NOMO-1 (cell line): ENCODE results near the gene TPSAB1.
"Not testable (repeated sequence)": the region's sequence is repeated elsewhere in the genome, so short reads cannot be mapped to it uniquely, and the experiment has no call there.

Source experiments
- DNase-seq, 2 experiments: peaks; one replicate each; lab custom pipeline; 2025; ENCODE audit not compliant: unreplicated experiment in 2 of 2; lab: John Stamatoyannopoulos, UW

TPSAB1 gene

DNA sequence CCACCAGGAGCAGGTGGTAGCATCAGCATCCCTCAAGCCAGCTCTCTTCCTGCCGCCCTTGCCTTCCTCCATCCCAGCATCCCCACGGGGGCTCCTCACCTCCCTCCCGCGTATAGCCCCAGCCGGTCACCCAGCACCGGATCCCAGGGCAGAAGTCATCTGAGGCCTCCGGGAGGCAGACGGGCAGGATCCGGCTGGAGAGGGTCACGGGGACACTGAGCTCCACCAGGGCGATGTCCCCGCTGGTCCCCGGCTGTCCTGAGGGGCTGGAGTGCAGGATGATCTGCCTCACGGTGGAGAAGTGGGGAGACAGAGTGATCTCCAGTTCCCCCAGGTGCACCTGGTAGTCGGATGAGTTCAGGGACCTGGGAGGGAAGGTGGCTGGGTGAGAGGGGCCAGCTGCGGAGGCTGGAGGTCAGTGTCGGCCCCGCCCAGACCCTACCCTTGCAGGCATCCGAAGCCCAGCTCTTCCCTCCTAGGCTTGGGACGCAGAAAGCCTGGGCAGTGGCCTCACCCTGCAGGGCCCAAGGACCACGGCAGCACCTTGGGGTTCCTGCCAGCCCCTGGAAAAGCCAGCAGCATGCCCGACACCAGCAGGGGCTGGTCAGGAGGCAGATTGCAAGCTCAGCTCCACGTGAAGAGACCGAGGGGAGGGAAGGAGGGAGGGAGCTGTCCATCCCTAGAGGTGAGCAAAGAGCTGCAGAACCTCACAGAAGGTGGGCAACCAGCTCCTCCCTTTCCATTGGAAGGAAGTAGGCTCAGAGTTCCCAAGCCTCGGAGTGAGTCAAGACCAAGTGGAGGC is 17.8 kb upstream of the TPSAB1 start:
- no peak for DNase-seq

DNA sequence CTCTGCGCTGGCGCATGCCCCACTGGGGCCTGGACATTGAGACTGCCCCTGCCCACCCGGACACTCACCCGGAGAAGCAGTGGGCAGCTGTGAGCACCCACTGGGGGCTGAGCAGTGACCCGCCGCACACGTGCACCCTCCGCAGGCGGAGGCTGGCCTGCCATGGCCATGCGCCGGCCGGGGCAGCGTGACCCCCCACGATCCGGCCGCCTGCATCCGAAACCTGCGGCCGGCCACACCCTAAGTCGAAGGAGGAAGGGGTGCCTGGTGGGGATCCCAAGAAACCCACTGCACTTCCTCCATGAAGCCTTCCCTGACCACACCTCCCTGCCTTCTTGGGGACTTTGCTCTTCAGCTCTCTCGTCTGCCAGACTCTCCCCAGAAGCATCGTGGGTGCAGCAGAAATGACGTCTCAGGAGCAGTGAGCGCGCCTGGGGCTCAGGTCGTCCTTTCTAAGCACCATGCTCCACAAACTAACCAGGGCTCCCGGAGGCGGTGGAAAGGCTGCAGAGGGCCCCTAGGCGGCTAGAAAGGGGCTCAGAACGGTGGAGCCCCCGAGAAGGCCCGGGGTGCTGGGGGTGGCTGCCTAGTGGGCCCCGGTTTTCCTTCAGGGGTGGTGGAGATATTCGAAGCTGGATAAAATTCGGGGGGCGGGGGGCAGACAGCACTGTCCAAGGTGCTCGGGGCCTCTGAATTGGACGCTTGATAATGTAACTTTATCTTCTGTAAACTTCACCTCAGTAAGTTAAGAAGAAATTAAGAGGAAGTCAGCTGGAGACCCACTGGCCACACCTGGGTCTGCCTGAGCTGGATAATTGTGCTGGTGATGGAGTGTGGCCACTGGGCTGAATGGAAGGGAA is 16.9 kb upstream of the TPSAB1 start:
- no peak for DNase-seq

DNA sequence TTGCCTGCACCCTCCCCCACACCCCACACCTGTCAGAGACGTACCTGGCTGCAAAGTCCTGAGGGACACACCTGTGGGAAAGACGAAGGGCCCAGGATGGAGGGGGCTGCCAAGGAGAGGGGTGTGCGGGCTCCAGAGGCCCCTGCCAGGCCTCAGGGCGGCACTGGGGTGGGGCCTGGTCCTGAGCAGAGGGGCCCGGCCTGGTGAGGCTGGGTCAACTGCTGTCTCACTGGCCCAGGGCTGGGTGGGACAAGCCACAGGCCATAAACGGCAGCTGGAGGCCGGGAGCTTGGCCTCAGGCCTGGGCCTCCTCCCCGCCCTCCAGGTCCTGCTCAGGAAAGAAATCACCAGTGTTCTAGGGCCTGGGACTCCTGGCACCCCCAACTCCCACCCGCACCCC is 15.9 kb upstream of the TPSAB1 start:
- no peak for DNase-seq

DNA sequence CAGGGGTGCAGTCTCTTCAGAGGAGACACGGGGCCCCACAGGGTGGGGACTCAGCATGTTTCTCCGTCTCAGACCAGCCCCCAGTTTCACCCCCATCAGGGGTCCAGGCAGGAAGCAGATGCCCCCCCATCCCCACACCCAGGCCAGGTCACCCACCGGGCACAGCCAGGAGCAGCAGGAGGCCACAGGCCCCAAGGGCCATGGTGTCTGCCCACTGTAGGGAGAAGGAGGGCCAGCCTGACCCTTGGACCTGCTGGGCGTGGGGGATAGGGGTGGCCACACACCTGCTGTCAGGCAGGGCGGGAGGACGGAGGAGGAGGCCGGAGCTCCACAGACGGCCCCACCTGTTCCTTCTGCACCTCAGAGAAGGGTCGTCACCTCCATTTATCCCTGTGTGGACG is 15.5 kb upstream of the TPSAB1 start, which contains the start of gene TPSG1:
TPSG1 (minus strand) TSS at position 218 of the 401 bp plus-strand sequence; CDS start at position 202, 16 bp downstream.
- no peak for DNase-seq

DNA sequence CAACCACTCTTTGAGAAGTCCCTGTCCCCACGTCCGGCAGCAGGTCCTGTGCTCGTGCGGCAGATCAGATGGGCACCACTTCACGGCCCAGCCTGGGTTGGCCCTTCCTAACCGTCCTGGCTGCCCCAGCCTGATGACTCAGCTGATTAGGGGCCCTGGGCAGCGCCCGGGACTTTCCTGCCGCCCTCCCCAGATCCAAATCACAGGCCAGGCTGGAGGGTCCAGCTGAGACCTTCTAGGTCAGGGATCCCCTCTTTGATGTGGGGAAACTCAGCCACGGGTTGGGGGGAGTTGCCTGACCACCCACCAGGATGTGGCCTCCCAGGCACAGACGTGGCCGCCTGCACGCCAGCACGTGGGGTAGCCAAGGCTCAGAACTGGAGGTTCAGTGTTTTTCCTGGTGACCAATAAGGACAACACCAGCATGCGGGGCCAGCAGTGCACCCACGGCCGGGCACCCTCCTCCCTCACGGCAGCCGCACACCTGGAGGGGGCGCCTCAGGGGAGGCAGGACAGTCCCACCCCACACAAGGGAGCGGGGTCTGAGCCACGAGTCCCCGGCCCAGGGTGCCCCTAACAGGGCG is 14.7 kb upstream of the TPSAB1 start:
- not testable (repeated sequence) for DNase-seq

DNA sequence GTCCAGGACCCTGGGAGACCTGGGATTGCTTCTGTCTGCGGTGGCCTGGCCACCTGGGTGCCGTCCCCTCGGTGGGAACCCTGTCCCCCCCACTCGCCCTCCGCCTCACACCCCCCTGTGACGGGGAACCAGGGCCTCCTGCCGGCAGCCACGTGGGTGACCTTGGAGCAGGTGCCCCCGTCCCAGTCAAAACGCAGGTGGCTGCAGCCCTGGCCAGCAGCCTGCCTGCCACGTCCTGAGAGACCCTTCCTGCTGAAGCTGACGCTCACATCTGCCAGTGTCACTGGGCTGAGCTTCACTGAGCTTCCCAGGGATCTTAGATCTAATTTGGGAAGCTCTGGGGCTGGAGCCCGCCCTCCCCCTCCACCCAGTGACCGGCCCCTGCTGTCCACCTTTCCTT is 13.8 kb upstream of the TPSAB1 start:
- not testable (repeated sequence) for DNase-seq

DNA sequence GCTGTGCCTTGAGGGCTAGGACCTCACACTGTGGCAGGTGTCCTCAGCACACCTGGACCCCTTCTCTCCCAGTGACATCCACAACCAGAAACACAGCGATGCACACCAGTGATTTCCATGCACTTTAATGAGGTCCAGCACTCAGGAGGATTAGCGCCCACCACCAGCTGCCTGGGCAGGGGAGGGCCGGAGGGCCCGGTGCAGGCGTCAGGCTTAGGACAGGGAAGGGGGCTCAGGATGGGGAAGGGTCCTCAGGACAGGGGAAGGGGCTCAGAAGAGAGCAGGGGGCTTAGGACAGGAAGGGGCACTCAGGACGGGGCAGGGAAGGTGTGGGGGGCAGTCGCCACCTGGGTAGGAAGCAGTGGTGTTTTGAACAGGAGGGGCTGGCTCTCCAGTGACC is 12.3 kb upstream of the TPSAB1 start:
- not testable (repeated sequence) for DNase-seq

DNA sequence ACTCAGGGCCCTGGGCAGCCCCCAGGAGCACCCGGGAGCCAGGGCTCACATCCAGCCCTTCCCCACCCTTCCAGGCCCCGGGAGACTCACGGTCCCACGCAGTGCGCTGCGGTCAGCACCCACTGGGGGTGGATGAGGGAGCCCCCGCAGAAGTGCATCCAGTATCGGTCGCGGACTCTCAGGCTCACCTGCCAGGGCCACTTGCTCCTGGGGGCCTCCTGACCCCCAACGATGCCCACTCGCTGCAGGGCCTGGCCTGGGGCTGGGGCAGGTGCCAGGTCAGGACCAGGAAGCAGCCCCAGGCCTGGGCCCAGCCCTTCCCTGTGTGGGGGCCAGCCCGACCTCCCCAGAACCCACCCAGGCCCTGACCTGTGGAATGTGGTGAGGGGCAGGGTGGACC is 11.0 kb upstream of the TPSAB1 start:
- not testable (repeated sequence) for DNase-seq

DNA sequence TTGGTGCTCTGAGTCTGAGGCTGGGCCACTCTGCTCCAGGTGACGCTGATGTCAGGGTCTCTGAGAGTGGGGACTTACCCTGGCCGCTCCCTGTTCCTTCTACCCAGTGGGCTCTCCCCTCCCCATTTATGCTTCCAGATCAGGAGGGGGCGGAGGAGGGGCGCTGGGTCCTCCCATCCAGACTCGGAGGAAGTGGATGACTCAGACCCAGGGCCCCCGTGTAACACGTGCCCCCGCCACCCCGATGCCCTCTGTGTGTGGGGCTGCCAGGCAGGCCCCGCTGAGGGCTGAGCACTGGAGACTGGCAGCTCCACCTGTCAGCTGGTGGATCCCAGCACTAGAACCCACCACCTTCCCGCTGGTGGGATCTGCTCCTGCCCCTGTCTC is 10.4 kb upstream of the TPSAB1 start, which contains the start of gene TPSB2:
TPSB2 (minus strand) TSS at position 101 of the 387 bp plus-strand sequence. CDS start 233 bp downstream, outside the sequence.
- not testable (repeated sequence) for DNase-seq

DNA sequence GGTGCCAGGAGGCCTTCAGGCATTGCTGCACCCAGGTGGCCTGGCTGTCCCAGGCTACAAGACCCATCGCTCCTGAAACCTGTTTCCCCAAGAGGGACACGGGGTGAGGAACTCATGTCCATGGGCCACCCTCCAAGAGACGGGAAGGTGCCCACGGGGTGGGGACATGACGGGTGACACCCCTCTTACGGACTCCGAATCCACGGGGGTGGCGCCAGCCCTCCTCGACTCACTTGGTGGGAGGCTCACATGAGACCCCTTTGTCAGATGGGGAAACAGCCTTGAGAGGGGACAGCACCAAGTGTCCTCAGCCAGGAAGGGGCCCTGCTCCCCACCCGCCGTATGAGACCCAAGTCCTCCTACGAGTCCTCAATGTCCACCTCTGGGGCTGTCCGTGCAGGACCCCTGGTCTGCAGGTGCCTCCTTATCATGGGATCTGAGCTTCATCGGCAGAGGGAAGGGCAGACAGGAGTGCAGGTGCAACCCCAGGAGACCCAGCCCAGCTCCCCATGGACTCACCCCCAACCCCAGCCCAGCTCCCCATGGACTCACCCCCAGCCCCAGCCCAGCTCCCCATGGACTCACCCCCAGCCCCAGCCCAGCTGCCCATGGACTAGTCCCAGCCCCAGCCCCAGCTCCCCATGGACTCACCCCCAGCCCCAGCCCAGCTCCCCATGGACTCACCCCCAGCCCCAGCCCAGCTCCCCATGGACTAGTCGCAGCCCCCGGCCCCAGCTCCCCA is 9.9 kb upstream of the TPSAB1 start:
- not testable (repeated sequence) for DNase-seq

DNA sequence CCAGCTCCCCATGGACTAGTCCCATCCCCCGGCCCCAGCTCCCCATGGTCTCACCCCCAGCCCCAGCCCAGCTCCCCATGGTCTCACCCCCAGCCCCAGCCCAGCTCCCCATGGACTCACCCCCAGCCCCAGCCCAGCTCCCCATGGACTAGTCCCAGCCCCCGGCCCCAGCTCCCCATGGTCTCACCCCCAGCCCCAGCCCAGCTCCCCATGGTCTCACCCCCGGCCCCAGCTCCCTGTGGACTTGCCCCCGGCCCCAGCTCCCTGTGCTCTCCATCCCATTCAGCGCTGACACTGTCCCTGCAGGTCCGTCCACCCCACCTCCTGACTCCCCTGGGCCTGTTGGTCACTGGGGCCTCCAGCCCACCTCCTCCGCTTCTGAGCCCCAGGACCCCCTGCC is 9.2 kb upstream of the TPSAB1 start:
- DNase-seq = not testable (repeated sequence)

DNA sequence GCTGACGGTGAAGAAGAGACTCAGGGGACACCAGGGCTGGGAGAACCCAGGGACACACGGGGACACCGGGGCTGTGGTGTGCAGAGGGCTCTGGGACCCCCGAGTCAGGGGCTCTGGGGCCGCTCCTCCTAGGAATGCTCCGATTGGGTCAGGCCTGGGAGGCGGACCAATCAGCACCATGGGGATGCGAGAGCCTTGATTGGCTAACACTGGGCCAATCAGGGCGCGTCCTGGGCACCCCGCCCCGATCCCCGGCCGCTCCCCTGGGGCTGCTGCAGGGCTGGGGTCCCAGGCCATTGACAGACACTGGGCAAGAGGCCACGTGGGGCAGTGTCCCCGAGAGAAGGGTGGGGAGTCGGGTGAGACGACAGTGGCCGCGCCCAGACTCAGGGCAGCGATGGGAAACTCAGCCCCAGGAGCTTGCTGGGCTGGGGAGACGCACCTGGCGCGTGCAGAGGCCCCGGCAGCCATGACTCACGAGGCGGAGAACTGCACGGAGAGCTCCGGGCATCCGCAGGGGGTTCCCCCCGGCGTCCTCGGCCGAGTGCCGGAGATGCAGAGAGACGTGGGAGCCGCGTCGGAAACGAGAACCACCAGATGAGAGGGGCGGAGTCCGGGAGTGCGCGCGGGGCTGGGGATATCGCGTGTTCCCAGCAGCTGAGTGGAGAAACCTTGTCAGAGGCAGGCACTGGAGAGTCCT is 8.3 kb upstream of the TPSAB1 start:
- not testable (repeated sequence) for DNase-seq

DNA sequence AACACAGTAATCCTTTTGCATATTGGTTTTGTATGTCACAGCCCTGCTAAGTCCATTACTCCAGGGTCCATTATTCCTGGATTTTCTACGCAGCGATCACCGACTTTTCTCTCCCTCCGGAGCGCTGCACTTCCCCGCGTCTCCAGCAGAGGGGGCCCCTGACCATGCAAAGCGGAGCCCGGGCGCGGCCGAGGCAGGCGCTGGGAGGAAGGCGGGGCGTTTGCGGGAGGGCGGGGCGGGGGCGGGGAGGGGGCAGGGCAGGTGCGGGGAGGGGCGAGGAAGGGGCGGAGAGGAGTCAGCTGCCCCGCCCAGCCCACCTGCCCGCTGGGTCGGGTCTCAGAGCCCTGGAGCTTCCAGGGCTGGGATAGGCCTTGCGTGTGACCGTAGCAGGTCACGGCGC is 3.8 kb upstream of the TPSAB1 start:
- not testable (repeated sequence) for DNase-seq

DNA sequence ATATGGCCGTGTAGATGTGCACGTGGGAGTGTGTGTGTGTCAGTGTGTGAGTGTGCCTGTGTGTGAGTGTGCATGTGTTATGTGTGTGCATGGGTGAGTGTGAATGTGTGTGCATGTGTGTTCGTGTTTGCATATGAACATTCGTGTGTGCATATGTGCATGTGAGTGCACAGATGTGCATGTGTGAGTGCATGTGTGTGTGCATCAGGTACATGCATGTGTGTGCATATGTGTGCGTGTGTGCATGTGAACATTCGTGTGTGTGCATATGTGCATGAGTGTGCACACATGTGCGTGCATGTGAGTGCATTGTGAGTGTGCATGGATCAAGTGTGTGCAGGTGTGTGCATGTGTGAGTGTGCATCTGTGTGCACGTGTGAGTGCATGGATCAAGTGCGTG is 2.5 kb upstream of the TPSAB1 start:
- DNase-seq = no peak

DNA sequence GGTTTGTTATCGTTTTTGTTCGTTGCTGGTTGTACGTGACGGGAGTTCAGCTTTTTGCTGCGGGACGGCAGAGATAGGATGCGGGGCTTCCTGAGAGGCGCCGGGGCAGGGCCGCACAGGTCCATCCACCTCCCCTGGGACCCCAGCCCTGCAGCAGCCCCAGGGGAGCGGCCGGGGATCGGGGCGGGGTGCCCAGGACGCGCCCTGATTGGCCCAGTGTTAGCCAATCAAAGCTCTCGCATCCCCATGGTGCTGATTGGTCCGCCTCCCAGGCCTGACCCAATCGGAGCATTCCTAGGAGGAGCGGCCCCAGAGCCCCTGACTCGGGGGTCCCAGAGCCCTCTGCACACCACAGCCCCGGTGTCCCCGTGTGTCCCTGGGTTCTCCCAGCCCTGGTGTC is 1.6 kb upstream of the TPSAB1 start:
- not testable (repeated sequence) for DNase-seq

DNA sequence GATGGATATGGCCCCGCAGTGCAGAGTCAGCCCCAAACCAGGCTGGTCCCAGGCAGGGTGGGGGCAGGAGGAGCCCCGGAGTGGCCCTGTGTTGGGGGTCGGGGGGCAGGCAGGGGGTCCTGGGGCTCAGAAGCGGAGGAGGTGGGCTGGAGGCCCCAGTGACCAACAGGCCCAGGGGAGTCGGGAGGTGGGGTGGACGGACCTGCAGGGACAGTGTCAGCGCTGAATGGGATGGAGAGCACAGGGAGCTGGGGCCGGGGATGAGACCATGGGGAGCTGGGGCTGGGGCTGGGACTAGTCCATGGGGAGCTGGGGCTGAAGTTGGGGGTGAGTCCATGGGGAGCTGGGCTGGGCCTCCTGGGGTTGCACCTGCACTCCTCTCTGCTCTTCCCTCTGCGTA is 930 bp upstream of the TPSAB1 start:
- DNase-seq = not testable (repeated sequence)

DNA sequence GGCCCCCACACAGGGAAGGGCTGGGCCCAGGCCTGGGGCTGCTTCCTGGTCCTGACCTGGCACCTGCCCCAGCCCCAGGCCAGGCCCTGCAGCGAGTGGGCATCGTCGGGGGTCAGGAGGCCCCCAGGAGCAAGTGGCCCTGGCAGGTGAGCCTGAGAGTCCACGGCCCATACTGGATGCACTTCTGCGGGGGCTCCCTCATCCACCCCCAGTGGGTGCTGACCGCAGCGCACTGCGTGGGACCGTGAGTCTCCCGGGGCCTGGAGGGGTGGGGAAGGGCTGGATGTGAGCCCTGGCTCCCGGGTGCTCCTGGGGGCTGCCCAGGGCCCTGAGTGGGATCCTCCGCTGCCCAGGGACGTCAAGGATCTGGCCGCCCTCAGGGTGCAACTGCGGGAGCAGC is 576 bp downstream of the TPSAB1 start:
- not testable (repeated sequence) for DNase-seq

DNA sequence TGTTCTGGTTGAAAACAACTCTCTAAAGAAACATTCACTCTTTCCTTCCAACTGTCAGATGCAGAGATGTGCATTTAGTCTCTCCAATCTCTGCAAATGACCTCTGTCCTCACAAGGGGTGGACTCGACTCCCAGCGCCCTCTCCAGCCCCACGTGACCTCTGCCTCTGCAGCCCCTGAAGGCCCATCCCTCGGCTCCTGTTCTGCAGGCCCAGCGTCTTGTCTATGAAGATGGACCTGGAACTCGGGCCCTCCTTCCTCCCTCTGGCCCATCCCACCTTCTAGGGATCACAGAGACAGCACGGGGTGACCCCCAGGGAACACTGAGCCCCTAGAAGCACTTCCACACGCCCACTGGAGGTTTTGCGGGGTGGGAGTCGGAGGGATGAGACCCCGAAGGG is 2.9 kb downstream of the TPSAB1 start:
- DNase-seq = not testable (repeated sequence)

DNA sequence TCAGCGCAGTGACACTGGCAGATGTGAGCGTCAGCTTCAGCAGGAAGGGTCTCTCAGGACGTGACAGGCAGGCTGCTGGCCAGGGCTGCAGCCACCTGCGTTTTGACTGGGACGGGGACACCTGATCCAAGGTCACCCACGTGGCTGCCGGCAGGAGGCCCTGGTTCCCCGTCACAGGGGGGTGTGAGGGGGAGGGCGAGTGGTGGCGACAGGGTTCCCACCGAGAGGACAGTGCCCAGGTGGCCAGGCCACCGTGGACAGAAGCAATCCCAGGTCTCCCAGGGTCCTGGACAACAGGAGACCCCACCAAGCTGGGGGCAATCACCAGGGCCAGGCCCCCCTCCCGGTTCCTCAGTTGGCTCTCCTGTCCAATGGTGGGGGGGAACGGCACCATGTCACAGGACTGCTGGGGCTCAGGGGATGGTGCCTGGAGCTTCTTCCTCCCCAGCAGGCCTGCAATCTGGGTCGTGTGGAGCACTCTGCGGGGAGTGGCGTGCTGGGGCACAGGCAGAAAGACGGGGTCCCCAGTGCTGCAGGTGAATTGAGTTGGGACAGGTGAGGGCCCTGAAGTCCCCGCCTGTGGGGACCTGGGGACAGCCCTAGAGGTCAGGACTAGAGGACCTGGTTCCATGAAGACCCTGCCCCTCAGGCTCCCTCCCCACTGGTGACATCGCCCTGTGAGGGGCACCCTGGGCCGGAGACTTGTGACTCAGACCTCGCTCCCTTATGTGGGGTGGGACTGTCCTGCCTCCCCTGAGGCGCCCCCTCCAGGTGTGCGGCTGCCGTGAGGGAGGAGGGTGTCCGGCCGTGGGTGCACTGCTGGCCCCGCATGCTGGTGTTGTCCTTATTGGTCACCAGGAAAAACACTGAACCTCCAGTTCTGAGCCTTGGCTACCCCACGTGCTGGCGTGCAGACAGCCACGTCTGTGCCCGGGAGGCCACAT is 3.7 kb downstream of the TPSAB1 start:
- not testable (repeated sequence) for DNase-seq
